ENCODE results near the gene APC2.
A peak's percentile ranks its signal among the peaks of the same experiment; 100 is the strongest.
"Not testable (repeated sequence)": the region's sequence is repeated elsewhere in the genome, so short reads cannot be mapped to it uniquely, and the experiment has no call there.

Gene APC2

GRCh38 chr19:1471515-1472160 is 21.7 kb downstream of the APC2 start:
- peaks cover 10% of the 10 kb centered on the region for H3K4me1 Mint-ChIP-seq
- H3K36me3 Mint-ChIP-seq: no peaks in the 10 kb centered on the region
- H3K27me3 Mint-ChIP-seq: peaks cover 1% of the 10 kb centered on the region
- H3K9me3 Mint-ChIP-seq: no peaks in the 10 kb centered on the region
- no peak overlapping the region for H3K27ac Mint-ChIP-seq
- H3K4me3 Mint-ChIP-seq: peak overlapping the region; percentile 62

GRCh38 chr19:1472231-1473084 is 22.5 kb downstream of the APC2 start:
- H3K4me1 Mint-ChIP-seq: peaks cover 17% of the 10 kb centered on the region
- H3K4me3 Mint-ChIP-seq: no peak overlapping the region
- no peaks in the 10 kb centered on the region for H3K9me3 Mint-ChIP-seq
- H3K36me3 Mint-ChIP-seq: no peaks in the 10 kb centered on the region
- no peaks in the 10 kb centered on the region for H3K27me3 Mint-ChIP-seq
- no peak overlapping the region for H3K27ac Mint-ChIP-seq

- no peak overlapping the region for H3K4me3 Mint-ChIP-seq
- no peaks in the 10 kb centered on the region for H3K27me3 Mint-ChIP-seq
Measured at GRCh38 chr19:1473085-1473851, 23.3 kb downstream of the APC2 start.

GRCh38 chr19:1474011-1474764 is 24.3 kb downstream of the APC2 start:
- Mint-ChIP-seq H3K9me3 (no peaks in the 10 kb centered on the region), H3K27me3 (no peaks in the 10 kb centered on the region), H3K36me3 (peaks cover 2% of the 10 kb centered on the region), H3K27ac (no peak overlapping the region), H3K4me3 (no peak overlapping the region), H3K4me1 (peaks cover 21% of the 10 kb centered on the region)

More at GRCh38 chr19:1473085-1473851, 23.3 kb downstream of the APC2 start:
- Mint-ChIP-seq H3K9me3 (no peaks in the 10 kb centered on the region), H3K36me3 (no peaks in the 10 kb centered on the region), H3K4me1 (peaks cover 18% of the 10 kb centered on the region), H3K27ac (no peak overlapping the region)

GRCh38 chr19:1474765-1475351 is 24.9 kb downstream of the APC2 start:
- H3K4me3 Mint-ChIP-seq: no peak overlapping the region
- H3K9me3 Mint-ChIP-seq: no peaks in the 10 kb centered on the region
- H3K27ac Mint-ChIP-seq: no peak overlapping the region
- peaks cover 23% of the 10 kb centered on the region for H3K4me1 Mint-ChIP-seq
- no peaks in the 10 kb centered on the region for H3K27me3 Mint-ChIP-seq
- H3K36me3 Mint-ChIP-seq: peaks cover 2% of the 10 kb centered on the region

GRCh38 chr19:1475751-1476437 is 26.0 kb downstream of the APC2 start:
- Mint-ChIP-seq H3K4me1 (peaks cover 27% of the 10 kb centered on the region), H3K4me3 (no peak overlapping the region), H3K36me3 (peaks cover 2% of the 10 kb centered on the region), H3K27ac (no peak overlapping the region), H3K9me3 (no peaks in the 10 kb centered on the region), H3K27me3 (no peaks in the 10 kb centered on the region)

GRCh38 chr19:1477056-1477455 is 27.1 kb downstream of the APC2 start:
- H3K4me3 Mint-ChIP-seq: peak overlapping the region; percentile 48
- H3K27me3 Mint-ChIP-seq, H3K27ac Mint-ChIP-seq, H3K9me3 Mint-ChIP-seq, H3K36me3 Mint-ChIP-seq: not testable (repeated sequence)
- H3K4me1 Mint-ChIP-seq: peaks cover 24% of the 10 kb centered on the region

GRCh38 chr19:1478934-1479707 is 29.2 kb downstream of the APC2 start, which contains the start of gene C19orf25:
TSS of gene C19orf25 (minus strand) at chr19:1479215. CDS start at chr19:1478903, 312 bp downstream.
- Mint-ChIP-seq H3K27me3 (no peaks in the 10 kb centered on the region), H3K4me3 (peak within 1 kb of the TSS; percentile 99), H3K9me3 (no peaks in the 10 kb centered on the region), H3K4me1 (peaks cover 17% of the 10 kb centered on the region), H3K36me3 (peaks cover 2% of the 10 kb centered on the region), H3K27ac (peak within 1 kb of the TSS; percentile 99)

- no peaks in the 10 kb centered on the region for H3K9me3 Mint-ChIP-seq
Measured at GRCh38 chr19:1481224-1481892, 31.4 kb downstream of the APC2 start.

GRCh38 chr19:1481893-1482360 is 32.0 kb downstream of the APC2 start:
- no peak overlapping the region for H3K27ac Mint-ChIP-seq
- H3K9me3 Mint-ChIP-seq: no peaks in the 10 kb centered on the region
- no peak overlapping the region for H3K4me3 Mint-ChIP-seq
- H3K4me1 Mint-ChIP-seq: peaks cover 16% of the 10 kb centered on the region
- peaks cover 2% of the 10 kb centered on the region for H3K36me3 Mint-ChIP-seq
- no peaks in the 10 kb centered on the region for H3K27me3 Mint-ChIP-seq

More at GRCh38 chr19:1481224-1481892, 31.4 kb downstream of the APC2 start:
- no peaks in the 10 kb centered on the region for H3K27me3 Mint-ChIP-seq
- H3K27ac Mint-ChIP-seq: peak overlapping the region; percentile 68
- peaks cover 2% of the 10 kb centered on the region for H3K36me3 Mint-ChIP-seq
- H3K4me1 Mint-ChIP-seq: peaks cover 17% of the 10 kb centered on the region
- no peak overlapping the region for H3K4me3 Mint-ChIP-seq

GRCh38 chr19:1482361-1483130 is 32.6 kb downstream of the APC2 start:
- H3K4me3 Mint-ChIP-seq: no peak overlapping the region
- peaks cover 2% of the 10 kb centered on the region for H3K36me3 Mint-ChIP-seq
- H3K4me1 Mint-ChIP-seq: peaks cover 10% of the 10 kb centered on the region
- H3K9me3 Mint-ChIP-seq: no peaks in the 10 kb centered on the region
- no peaks in the 10 kb centered on the region for H3K27me3 Mint-ChIP-seq
- H3K27ac Mint-ChIP-seq: no peak overlapping the region

- Mint-ChIP-seq H3K27me3 (no peaks in the 10 kb centered on the region), H3K4me1 (peaks cover 9% of the 10 kb centered on the region), H3K9me3 (no peaks in the 10 kb centered on the region), H3K27ac (no peak overlapping the region), H3K36me3 (peaks cover 2% of the 10 kb centered on the region), H3K4me3 (no peak overlapping the region)
Measured at GRCh38 chr19:1483131-1483978, 33.4 kb downstream of the APC2 start.

Data from activated naive CD4-positive, alpha-beta T cell treated with anti-CD3 and anti-CD28 coated beads, Interleukin-2, amount 50 U/mL, for 24 hours (primary cell).